ENCODE data around the gene NXPE3.

The NXPE3 gene

GRCh38 chr3:101803173-101803782 is 24.3 kb downstream of the NXPE3 start:
- peak; percentile 49 for DNase-seq

- no peak for DNase-seq
Observed at GRCh38 chr3:101803939-101804338, 24.9 kb downstream of the NXPE3 start.

- DNase-seq = no peak
Observed at GRCh38 chr3:101806491-101806890, 27.5 kb downstream of the NXPE3 start.

- no peak for DNase-seq
Observed at GRCh38 chr3:101807888-101808287, 28.9 kb downstream of the NXPE3 start.

- DNase-seq = no peak
Observed at GRCh38 chr3:101809178-101810021, 30.4 kb downstream of the NXPE3 start.

GRCh38 chr3:101810022-101810418 is 31.0 kb downstream of the NXPE3 start:
- no peak for DNase-seq

- DNase-seq = no peak
Observed at GRCh38 chr3:101811875-101812274, 32.9 kb downstream of the NXPE3 start.

- DNase-seq = no peak
Observed at GRCh38 chr3:101812895-101813294, 33.9 kb downstream of the NXPE3 start.

- DNase-seq = no peak
Observed at GRCh38 chr3:101813817-101814440, 34.9 kb downstream of the NXPE3 start.

GRCh38 chr3:101814835-101815234 is 35.8 kb downstream of the NXPE3 start:
- DNase-seq = no peak

GRCh38 chr3:101816215-101817149 is 37.5 kb downstream of the NXPE3 start:
- no peak for DNase-seq

- no peak for DNase-seq
Observed at GRCh38 chr3:101817992-101818391, 39.0 kb downstream of the NXPE3 start.

- no peak for DNase-seq
Observed at GRCh38 chr3:101819649-101820206, 40.7 kb downstream of the NXPE3 start.

GRCh38 chr3:101821503-101821902 is 42.5 kb downstream of the NXPE3 start:
- no peak for DNase-seq

- no peak for DNase-seq
Observed at GRCh38 chr3:101823525-101823924, 44.5 kb downstream of the NXPE3 start.

- DNase-seq = no peak
Observed at GRCh38 chr3:101824702-101825101, 45.7 kb downstream of the NXPE3 start.

- DNase-seq = no peak
Observed at GRCh38 chr3:101825904-101826445, 47.0 kb downstream of the NXPE3 start.

GRCh38 chr3:101827211-101828174 is 48.5 kb downstream of the NXPE3 start:
- no peak for DNase-seq

- DNase-seq = no peak
Observed at GRCh38 chr3:101828276-101828675, 49.3 kb downstream of the NXPE3 start.

GRCh38 chr3:101828691-101829436 is 49.9 kb downstream of the NXPE3 start:
- DNase-seq = no peak
